ENCODE results near the gene SNRNP200.
A peak's percentile ranks its signal among the peaks of the same experiment; 100 is the strongest.

The SNRNP200 gene

GRCh38 chr2:96245609-96246390 is 59.5 kb downstream of the SNRNP200 start:
- Histone ChIP-seq H3K4me2 (ENCODE audit: low read length) (no peak overlapping the region), H3K4me1 (peaks cover 10% of the 10 kb centered on the region), H3K9ac (no peak overlapping the region), H2AFZ (no peak overlapping the region), H3K9me3 (ENCODE audit: control insufficient read depth, low read length) (no peaks in the 10 kb centered on the region), H3K4me3 (ENCODE audit: low read depth, low read length) (no peak overlapping the region), H3K27me3 (ENCODE audit: control insufficient read depth, insufficient read depth, low read length) (no peaks in the 10 kb centered on the region), H3K79me2 (peaks cover 12% of the 10 kb centered on the region), H3K36me3 (ENCODE audit: control insufficient read depth, insufficient read depth, low read length) (no peaks in the 10 kb centered on the region), H3K27ac (no peak overlapping the region)
- no peak for TF ChIP-seq CTCF (IDR thresholded peaks at IDR 0.05)

GRCh38 chr2:96243843-96244242 is 61.5 kb downstream of the SNRNP200 start:
- no peaks in the 10 kb centered on the region for H3K27me3 ChIP-seq (ENCODE audit: control insufficient read depth, insufficient read depth, low read length)
- H3K36me3 ChIP-seq (ENCODE audit: control insufficient read depth, insufficient read depth, low read length), result no peaks in the 10 kb centered on the region
- no peak overlapping the region for H3K4me2 ChIP-seq (ENCODE audit: low read length)
- H3K4me3 ChIP-seq (ENCODE audit: low read depth, low read length), result no peak overlapping the region
- no peak for TF ChIP-seq CTCF (IDR thresholded peaks at IDR 0.05)
- H3K9me3 ChIP-seq (ENCODE audit: control insufficient read depth, low read length), result no peaks in the 10 kb centered on the region
- H3K4me1 ChIP-seq, result no peaks in the 10 kb centered on the region
- peaks cover 20% of the 10 kb centered on the region for H3K79me2 ChIP-seq
- H3K9ac ChIP-seq, result no peak overlapping the region
- H3K27ac ChIP-seq, result no peak overlapping the region
- no peak overlapping the region for H2AFZ ChIP-seq

GRCh38 chr2:96241900-96242611 is 63.3 kb downstream of the SNRNP200 start:
- Histone ChIP-seq H3K79me2 (peaks cover 20% of the 10 kb centered on the region), H3K27ac (peak overlapping the region; percentile 53), H3K9me3 (ENCODE audit: control insufficient read depth, low read length) (no peaks in the 10 kb centered on the region), H3K36me3 (ENCODE audit: control insufficient read depth, insufficient read depth, low read length) (no peaks in the 10 kb centered on the region), H3K4me3 (ENCODE audit: low read depth, low read length) (no peak overlapping the region), H2AFZ (no peak overlapping the region), H3K9ac (no peak overlapping the region), H3K4me1 (no peaks in the 10 kb centered on the region), H3K4me2 (ENCODE audit: low read length) (no peak overlapping the region), H3K27me3 (ENCODE audit: control insufficient read depth, insufficient read depth, low read length) (no peaks in the 10 kb centered on the region)
- TF ChIP-seq CTCF (IDR thresholded peaks at IDR 0.05), result no peak

GRCh38 chr2:96241227-96241626 is 64.1 kb downstream of the SNRNP200 start:
- Histone ChIP-seq H3K27ac (no peak overlapping the region), H3K79me2 (peaks cover 22% of the 10 kb centered on the region), H3K4me1 (no peaks in the 10 kb centered on the region)

More at GRCh38 chr2:96241227-96241626, 64.1 kb downstream of the SNRNP200 start:
- H3K4me2 ChIP-seq (ENCODE audit: low read length), result no peak overlapping the region
- H3K9me3 ChIP-seq (ENCODE audit: control insufficient read depth, low read length), result no peaks in the 10 kb centered on the region
- no peak overlapping the region for H3K9ac ChIP-seq
- TF ChIP-seq CTCF (IDR thresholded peaks at IDR 0.05), result no peak
- H3K27me3 ChIP-seq (ENCODE audit: control insufficient read depth, insufficient read depth, low read length), result no peaks in the 10 kb centered on the region
- H2AFZ ChIP-seq, result no peak overlapping the region
- no peak overlapping the region for H3K4me3 ChIP-seq (ENCODE audit: low read depth, low read length)
- no peaks in the 10 kb centered on the region for H3K36me3 ChIP-seq (ENCODE audit: control insufficient read depth, insufficient read depth, low read length)
